CD4-positive, alpha-beta T cell (primary cell): ENCODE data around the gene GRIN2A. TPM values are rescaled to one million over a fixed set of nuclear protein-coding genes. Genes with fewer than 3 reads are reported as not detected.
"Not testable (repeated sequence)": the region's sequence is repeated elsewhere in the genome, so short reads cannot be mapped to it uniquely, and the experiment has no call there.

Source experiments
- ATAC-seq: fragments of 200-7000 bp; cut with Tn5 transposase; one replicate; pipeline ENCODE4 v1.10.0; 2022; ENCODE audit warnings: mild to moderate bottlenecking; ENCODE audit not compliant: poor library complexity
- CTCF ChIA-PET: fragments of 350-600 bp; sonication (Branson Sonifier 250); formaldehyde crosslinking; loops from one replicate; lab custom pipeline; 2021; ENCODE audit warnings: antibody characterized with exemption, inconsistent platforms; lab: Charles Lee
- POLR2A ChIA-PET: fragments of 350-600 bp; sonication (Branson Sonifier 250); formaldehyde crosslinking; loops from one replicate; lab custom pipeline; 2021; ENCODE audit warnings: antibody characterized with exemption, inconsistent platforms; lab: Charles Lee
- DNase-seq, 14 experiments: peaks; one replicate each; pipeline ENCODE4 v3.0.0-alpha.2; 2013 to 2020; ENCODE audit warnings: mixed read lengths in 2 of 14
- H3K27ac ChIP-seq, 2 donors: one replicate each; pipeline versions ENCODE4 v1.5.1 to v1.7.0; 2013; ENCODE audit warnings: low read length in 2 of 2, low read depth in 1 of 2, mild to moderate bottlenecking in 1 of 2
- H3K27me3 ChIP-seq, 2 experiments: 1 replicate in 1 of 2; 2 replicates in 1 of 2; pipeline versions ENCODE4 v1.6.1 to v1.7.0; 2013; ENCODE audit warnings: low read length in 2 of 2, control low read depth in 1 of 2, mild to moderate bottlenecking in 1 of 2, moderate library complexity in 1 of 2; ENCODE audit not compliant: insufficient read depth in 2 of 2, control insufficient read depth in 1 of 2
- H3K36me3 ChIP-seq: one replicate; pipeline ENCODE4 v1.6.1; 2013; ENCODE audit warnings: low read length, control low read depth; ENCODE audit not compliant: insufficient read depth
- H3K4me1 ChIP-seq: one replicate; pipeline ENCODE4 v1.6.1; 2013; ENCODE audit warnings: low read length, control low read depth; ENCODE audit not compliant: insufficient read depth
- H3K4me3 ChIP-seq: one replicate; pipeline ENCODE4 v1.5.1; 2013; ENCODE audit warnings: mild to moderate bottlenecking, low read length, moderate library complexity
- H3K9me3 ChIP-seq, 2 experiments: 1 replicate in 1 of 2; 2 replicates in 1 of 2; pipeline versions ENCODE4 v1.6.1 to v1.7.0; 2013; ENCODE audit warnings: low read length in 2 of 2, mild to moderate bottlenecking in 2 of 2, control low read depth in 1 of 2, moderate library complexity in 1 of 2; ENCODE audit not compliant: control insufficient read depth in 1 of 2, insufficient read depth in 1 of 2
- H3K27ac Mint-ChIP-seq: one replicate; pipeline ENCODE4 v1.8.0; 2020; ENCODE audit warnings: mixed read lengths
- H3K27me3 Mint-ChIP-seq: one replicate; pipeline ENCODE4 v1.8.0; 2021; ENCODE audit warnings: mixed read lengths
- H3K36me3 Mint-ChIP-seq: one replicate; pipeline ENCODE4 v1.8.0; 2021; ENCODE audit warnings: low read depth, mixed read lengths
- H3K4me1 Mint-ChIP-seq: one replicate; pipeline ENCODE4 v1.8.0; 2021; ENCODE audit warnings: low read depth, mixed read lengths
- H3K4me3 Mint-ChIP-seq: one replicate; pipeline ENCODE4 v1.8.0; 2020; ENCODE audit warnings: mild to moderate bottlenecking, mixed read lengths
- H3K9me3 Mint-ChIP-seq: one replicate; pipeline ENCODE4 v1.8.0; 2020; ENCODE audit warnings: mixed read lengths
- CTCF ChIP-seq: fragments of 200-600 bp; IDR thresholded peaks from one replicate; pipeline ENCODE4 v1.8.0; 2022; ENCODE audit warnings: antibody characterized with exemption, mild to moderate bottlenecking
- intact Hi-C, 2 experiments: fragments of 100-400 bp; cut with DNase I in 1 of 2; cut with micrococcal nuclease in 1 of 2; formaldehyde crosslinking; loops; one replicate each; pipeline versions ENCODE4 v1.15.1 to v1.9.0; 2023 to 2025; cut with DNase I, micrococcal nuclease
- total RNA-seq, 174 experiments: library from RNA in 2 of 174; stranded (reverse) in 2 of 174; gene quantifications; one replicate each; pipeline ENCODE4 v1.2.3 and lab custom pipeline; 2021 to 2026

GRIN2A gene
- total RNA-seq, 2 experiments from 2014 or later, result not detected

DNA sequence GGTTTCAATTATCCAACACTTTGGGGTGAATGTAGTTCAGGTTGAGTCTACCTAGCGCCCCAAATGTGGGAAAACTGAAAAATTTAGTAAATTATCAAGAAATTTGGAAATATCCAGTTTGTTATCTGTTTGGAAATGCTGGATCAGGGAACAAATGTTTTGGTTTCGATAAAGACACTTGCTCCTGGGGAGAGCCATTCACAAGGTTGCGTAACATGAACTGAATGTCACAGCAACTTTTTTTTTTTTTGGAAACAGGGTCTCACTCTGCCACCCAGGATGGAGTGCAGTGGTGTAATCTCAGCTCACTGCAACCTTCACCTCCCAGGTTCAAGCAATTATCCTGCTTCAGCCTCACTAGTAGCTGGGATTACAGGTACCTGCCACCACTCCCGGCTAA lies 286.4 kb downstream of the GRIN2A start:
- no peaks in the 10 kb centered on the region for H3K36me3 Mint-ChIP-seq
- no peak for DNase-seq

GRCh38 chr16:9885876-9886275 lies 296.4 kb downstream of the GRIN2A start:
- POLR2A ChIA-PET, result no interaction called here

More for the DNA sequence above, 286.4 kb downstream of the GRIN2A start:
- H3K4me1 ChIP-seq, result no peaks in the 10 kb centered on the region
- Mint-ChIP-seq H3K27me3 (no peaks in the 10 kb centered on the region), H3K27ac (no peak overlapping the region), H3K4me1 (no peaks in the 10 kb centered on the region), H3K4me3 (no peak overlapping the region), H3K9me3 (peaks cover 10% of the 10 kb centered on the region)
- H3K4me3 ChIP-seq, result no peak overlapping the region
- no peaks in the 10 kb centered on the region for H3K27me3 ChIP-seq
- H3K27ac ChIP-seq, result no peak overlapping the region
- ChIA-PET CTCF (no interaction called here), POLR2A (no interaction called here)
- intact Hi-C loops, result no loop called here
- H3K36me3 ChIP-seq, result no peaks in the 10 kb centered on the region
- H3K9me3 ChIP-seq, result no peaks in the 10 kb centered on the region
- no peak for TF ChIP-seq CTCF
- ATAC-seq, result no peak

GRCh38 chr16:9885467-9885866 lies 296.8 kb downstream of the GRIN2A start:
- Histone ChIP-seq H3K27ac (no peak overlapping the region), H3K36me3 (no peaks in the 10 kb centered on the region), H3K27me3 (no peaks in the 10 kb centered on the region), H3K4me1 (no peaks in the 10 kb centered on the region), H3K4me3 (no peak overlapping the region), H3K9me3 (no peaks in the 10 kb centered on the region)
- peaks cover 3% of the 10 kb centered on the region for H3K9me3 Mint-ChIP-seq
- no peak overlapping the region for H3K27ac Mint-ChIP-seq
- H3K36me3 Mint-ChIP-seq, result no peaks in the 10 kb centered on the region
- CTCF ChIA-PET, result no interaction called here
- DNase-seq, result no peak
- H3K27me3 Mint-ChIP-seq, result no peaks in the 10 kb centered on the region
- no peak overlapping the region for H3K4me3 Mint-ChIP-seq
- no peak for TF ChIP-seq CTCF
- no peak for ATAC-seq
- intact Hi-C loops, result no loop called here
- POLR2A ChIA-PET, result no interaction called here
- H3K4me1 Mint-ChIP-seq, result no peaks in the 10 kb centered on the region

More at GRCh38 chr16:9885876-9886275, 296.4 kb downstream of the GRIN2A start:
- Mint-ChIP-seq H3K4me1 (no peaks in the 10 kb centered on the region), H3K27me3 (no peaks in the 10 kb centered on the region), H3K27ac (no peak overlapping the region), H3K36me3 (no peaks in the 10 kb centered on the region), H3K4me3 (no peak overlapping the region), H3K9me3 (peaks cover 3% of the 10 kb centered on the region)
- no peak for ATAC-seq
- no peak overlapping the region for H3K27ac ChIP-seq
- H3K4me3 ChIP-seq, result no peak overlapping the region
- intact Hi-C loops, result no loop called here
- H3K4me1 ChIP-seq, result no peaks in the 10 kb centered on the region
- no peaks in the 10 kb centered on the region for H3K27me3 ChIP-seq
- CTCF ChIA-PET, result no interaction called here
- H3K36me3 ChIP-seq, result no peaks in the 10 kb centered on the region
- TF ChIP-seq CTCF, result no peak
- DNase-seq, result no peak
- no peaks in the 10 kb centered on the region for H3K9me3 ChIP-seq

DNA sequence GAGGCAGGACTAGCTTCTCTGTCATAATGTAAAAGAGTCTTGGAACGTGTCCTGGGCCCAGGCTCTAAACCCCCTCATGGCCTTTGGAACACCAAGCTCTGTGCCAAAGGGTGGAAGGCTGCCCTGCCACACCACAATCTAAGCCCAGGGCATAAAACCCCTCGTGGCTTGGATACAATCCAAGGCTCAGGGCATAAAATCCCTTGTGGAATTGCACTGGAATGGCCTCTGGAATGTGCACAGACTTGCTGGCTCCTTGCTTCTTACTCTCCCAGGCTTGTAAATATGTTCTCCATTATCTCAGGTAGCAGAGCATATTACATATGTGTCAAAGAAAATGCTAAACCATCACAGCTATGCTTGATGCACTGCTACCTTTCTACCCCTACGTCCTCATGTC lies 306.2 kb downstream of the GRIN2A start:
- DNase-seq, H3K4me1 Mint-ChIP-seq, H3K4me1 ChIP-seq, H3K27me3 Mint-ChIP-seq, H3K36me3 Mint-ChIP-seq, ATAC-seq, H3K9me3 ChIP-seq, H3K27ac ChIP-seq, intact Hi-C loops, POLR2A ChIA-PET, H3K27me3 ChIP-seq, CTCF ChIA-PET, H3K9me3 Mint-ChIP-seq, H3K4me3 Mint-ChIP-seq, H3K27ac Mint-ChIP-seq, H3K36me3 ChIP-seq, H3K4me3 ChIP-seq: not testable (repeated sequence)
